Measurements from ENCODE around the gene KIF1B. TPM values are rescaled to one million over a fixed set of nuclear protein-coding genes. Genes with fewer than 3 reads are reported as not detected.
A peak's percentile ranks its signal among the peaks of the same experiment; 100 is the strongest.

The KIF1B gene
- total and polyA plus RNA-seq, 7 donors: 31.8 to 391 (median 326) TPM

DNA sequence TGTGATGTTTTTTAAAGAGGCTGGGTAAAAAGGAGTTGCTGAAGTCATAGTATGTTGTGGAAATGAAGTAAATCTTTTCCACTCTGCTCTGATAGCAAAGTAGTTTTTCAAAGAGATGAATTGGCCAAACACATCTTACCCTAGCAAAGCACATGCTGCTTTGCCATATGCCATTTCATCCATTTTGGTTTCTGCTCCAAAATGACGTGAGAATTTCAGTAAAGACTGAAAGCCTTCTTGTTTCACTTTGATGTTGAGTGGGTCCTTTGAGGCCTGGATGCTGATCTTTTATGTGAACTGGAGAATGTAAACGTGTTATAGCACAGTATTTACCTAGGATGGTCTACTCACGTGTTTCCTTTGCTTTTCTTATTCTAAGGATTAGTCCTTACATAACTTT lies 115.2 kb downstream of the KIF1B start:
- Histone ChIP-seq H3K9me3 (no peaks in the 10 kb centered on the region), H3K4me3 (no peak overlapping the region), H3K36me3 (ENCODE audit: insufficient read depth in 1 of 2, low read depth in 1 of 2) (peaks cover 0 to 88% of the 10 kb centered on the region in 2 donors), H3K4me1 (no peaks in the 10 kb centered on the region), H3K27me3 (ENCODE audit: insufficient read depth in 3 of 3, low read length in 2 of 3) (no peaks in the 10 kb centered on the region), H3K27ac (no peak overlapping the region)
- TF ChIP-seq, protein P1, sequence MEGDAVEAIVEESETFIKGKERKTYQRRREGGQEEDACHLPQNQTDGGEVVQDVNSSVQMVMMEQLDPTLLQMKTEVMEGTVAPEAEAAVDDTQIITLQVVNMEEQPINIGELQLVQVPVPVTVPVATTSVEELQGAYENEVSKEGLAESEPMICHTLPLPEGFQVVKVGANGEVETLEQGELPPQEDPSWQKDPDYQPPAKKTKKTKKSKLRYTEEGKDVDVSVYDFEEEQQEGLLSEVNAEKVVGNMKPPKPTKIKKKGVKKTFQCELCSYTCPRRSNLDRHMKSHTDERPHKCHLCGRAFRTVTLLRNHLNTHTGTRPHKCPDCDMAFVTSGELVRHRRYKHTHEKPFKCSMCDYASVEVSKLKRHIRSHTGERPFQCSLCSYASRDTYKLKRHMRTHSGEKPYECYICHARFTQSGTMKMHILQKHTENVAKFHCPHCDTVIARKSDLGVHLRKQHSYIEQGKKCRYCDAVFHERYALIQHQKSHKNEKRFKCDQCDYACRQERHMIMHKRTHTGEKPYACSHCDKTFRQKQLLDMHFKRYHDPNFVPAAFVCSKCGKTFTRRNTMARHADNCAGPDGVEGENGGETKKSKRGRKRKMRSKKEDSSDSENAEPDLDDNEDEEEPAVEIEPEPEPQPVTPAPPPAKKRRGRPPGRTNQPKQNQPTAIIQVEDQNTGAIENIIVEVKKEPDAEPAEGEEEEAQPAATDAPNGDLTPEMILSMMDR (IDR thresholded peaks at IDR 0.05): no peak
- intact Hi-C loops (cut with DNase I): no loop called here
- DNase-seq (no peak), ATAC-seq (no peak)
- 75 to 78% (median 78%) methylated on average over 3 of the region's 3 CpGs for WGBS, 3 donors

DNA sequence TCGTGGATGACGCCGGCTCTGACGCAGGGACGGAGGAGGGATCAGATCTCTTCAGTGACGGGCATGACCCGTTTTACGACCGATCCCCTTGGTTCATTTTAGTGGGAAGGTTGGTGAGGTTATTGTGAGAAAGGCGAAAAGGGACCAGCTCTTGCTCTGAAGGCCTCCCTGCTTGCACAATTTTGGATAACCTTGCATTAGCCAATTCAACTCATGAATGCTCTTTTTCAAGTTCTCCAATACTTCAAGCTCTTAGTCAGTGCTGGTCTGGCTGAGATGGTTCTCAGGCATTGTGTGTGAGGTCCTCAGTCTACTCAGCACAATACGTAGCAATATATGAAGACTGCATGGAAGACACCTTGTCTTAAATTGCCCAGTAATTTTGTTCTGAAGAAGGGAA lies 115.9 kb downstream of the KIF1B start:
- Histone ChIP-seq H3K27ac (no peak overlapping the region), H3K9me3 (no peaks in the 10 kb centered on the region), H3K36me3 (ENCODE audit: insufficient read depth in 1 of 2, low read depth in 1 of 2) (peaks cover 0 to 93% of the 10 kb centered on the region in 2 donors), H3K4me1 (no peaks in the 10 kb centered on the region), H3K27me3 (ENCODE audit: insufficient read depth in 3 of 3, low read length in 2 of 3) (no peaks in the 10 kb centered on the region), H3K4me3 (no peak overlapping the region)
- WGBS, 3 donors: 90 to 93% (median 90%) methylated on average over 11 of the region's 11 CpGs
- TF ChIP-seq, protein P1 (IDR thresholded peaks at IDR 0.05): no peak
- no peak for DNase-seq
- intact Hi-C loops (cut with DNase I): no loop called here
- no peak for ATAC-seq

DNA sequence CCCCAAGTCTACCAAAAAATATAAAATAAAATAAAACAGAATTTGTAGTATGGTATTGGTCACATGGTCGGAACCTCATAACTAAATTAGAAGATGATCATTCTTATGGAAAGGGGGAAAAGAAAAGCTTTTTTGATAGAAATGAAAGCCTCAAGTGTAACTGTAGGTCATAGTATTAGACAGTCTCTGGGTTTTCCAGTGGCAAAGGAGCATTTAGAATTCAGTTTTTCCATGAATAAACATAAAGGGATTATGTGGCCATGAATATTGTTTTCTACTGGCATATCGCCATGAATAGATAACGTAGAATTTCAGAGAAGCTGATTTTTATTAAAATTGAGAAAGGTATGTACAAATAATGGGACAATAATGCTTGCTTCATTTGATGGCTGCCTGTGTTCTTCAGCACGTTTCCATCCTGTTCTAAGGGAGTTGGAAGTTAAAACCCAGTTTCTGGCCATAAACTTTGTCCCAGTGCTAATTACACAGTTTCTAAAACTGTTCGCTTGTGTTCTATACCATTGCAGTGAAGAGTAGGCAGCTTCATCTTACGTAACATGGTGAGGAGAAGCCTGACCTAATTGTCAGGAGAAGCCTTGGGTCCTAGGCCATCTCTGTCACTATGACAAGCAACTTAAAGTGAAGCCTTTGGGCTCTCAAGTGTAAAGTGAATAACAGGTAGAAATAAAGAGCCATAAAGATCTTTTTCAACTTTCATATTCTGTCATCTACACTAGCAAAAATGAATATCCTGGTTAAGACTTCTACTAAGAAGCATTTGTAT lies 118.0 kb downstream of the KIF1B start:
- 89 to 94% (median 90%) methylated on average over 6 of the region's 6 CpGs for WGBS, 3 donors
- H3K27ac ChIP-seq: no peak overlapping the region
- intact Hi-C loops (cut with DNase I): no loop called here
- DNase-seq: no peak
- no peak overlapping the region for H3K4me3 ChIP-seq
- peaks cover 0 to 83% of the 10 kb centered on the region in 2 donors for H3K36me3 ChIP-seq (ENCODE audit: insufficient read depth in 1 of 2, low read depth in 1 of 2)
- H3K9me3 ChIP-seq: no peaks in the 10 kb centered on the region
- no peaks in the 10 kb centered on the region for H3K4me1 ChIP-seq
- no peaks in the 10 kb centered on the region for H3K27me3 ChIP-seq (ENCODE audit: insufficient read depth in 3 of 3, low read length in 2 of 3)
- no peak for ATAC-seq
- TF ChIP-seq, protein P1 (IDR thresholded peaks at IDR 0.05): no peak

DNA sequence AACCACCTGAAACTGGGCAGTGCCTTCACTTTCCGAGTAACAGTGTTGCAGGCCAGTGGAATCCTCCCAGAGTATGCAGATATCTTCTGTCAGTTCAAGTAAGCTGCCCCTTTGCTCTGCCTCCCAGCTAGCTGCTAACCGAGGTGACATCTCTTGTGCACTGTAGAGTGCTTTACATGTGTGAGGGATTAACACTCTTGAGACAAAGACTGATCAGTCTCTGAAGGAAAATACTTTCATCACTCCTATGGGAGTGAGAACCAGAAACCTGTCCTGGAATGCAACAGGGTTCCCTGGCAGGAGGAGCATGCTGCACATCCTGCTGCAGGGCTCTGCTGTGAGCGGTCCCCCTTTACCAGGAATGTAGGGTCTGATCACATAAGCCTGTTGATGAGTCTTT lies 127.1 kb downstream of the KIF1B start:
- ATAC-seq (peak in 3 of 4 donors; percentile 28 to 68 (median 39)), DNase-seq (no peak)
- Histone ChIP-seq H3K36me3 (ENCODE audit: insufficient read depth in 1 of 2, low read depth in 1 of 2) (peaks cover 6 to 86% of the 10 kb centered on the region in 2 donors), H3K27ac (no peak overlapping the region), H3K4me3 (no peak overlapping the region), H3K9me3 (no peaks in the 10 kb centered on the region), H3K27me3 (ENCODE audit: insufficient read depth in 3 of 3, low read length in 2 of 3) (no peaks in the 10 kb centered on the region), H3K4me1 (no peaks in the 10 kb centered on the region)
- 31 to 43% (median 35%) methylated on average over 3 of the region's 3 CpGs for WGBS, 3 donors
- TF ChIP-seq, protein P1 (IDR thresholded peaks at IDR 0.05): no peak
- intact Hi-C loops (cut with DNase I): loop anchor here in 1 of 2 donors (5.0 kb wide), 1 partner anchor 185 kb away; no protein-coding TSS in a partner anchor
